Stimulated activated CD8-positive, alpha-beta memory T cell treated with anti-CD3 and anti-CD28 coated beads, Interleukin-12 subunit alpha, Interleukin-12 subunit beta, amount 100 ng/mL, for 1 hour (primary cell): Measurements from ENCODE around the gene WDR36.

ENCODE experiments used
- DNase-seq: peaks from one replicate; pipeline ENCODE4 v3.0.0-alpha.2; 2020; ENCODE audit warnings: low read depth

WDR36 gene

DNA sequence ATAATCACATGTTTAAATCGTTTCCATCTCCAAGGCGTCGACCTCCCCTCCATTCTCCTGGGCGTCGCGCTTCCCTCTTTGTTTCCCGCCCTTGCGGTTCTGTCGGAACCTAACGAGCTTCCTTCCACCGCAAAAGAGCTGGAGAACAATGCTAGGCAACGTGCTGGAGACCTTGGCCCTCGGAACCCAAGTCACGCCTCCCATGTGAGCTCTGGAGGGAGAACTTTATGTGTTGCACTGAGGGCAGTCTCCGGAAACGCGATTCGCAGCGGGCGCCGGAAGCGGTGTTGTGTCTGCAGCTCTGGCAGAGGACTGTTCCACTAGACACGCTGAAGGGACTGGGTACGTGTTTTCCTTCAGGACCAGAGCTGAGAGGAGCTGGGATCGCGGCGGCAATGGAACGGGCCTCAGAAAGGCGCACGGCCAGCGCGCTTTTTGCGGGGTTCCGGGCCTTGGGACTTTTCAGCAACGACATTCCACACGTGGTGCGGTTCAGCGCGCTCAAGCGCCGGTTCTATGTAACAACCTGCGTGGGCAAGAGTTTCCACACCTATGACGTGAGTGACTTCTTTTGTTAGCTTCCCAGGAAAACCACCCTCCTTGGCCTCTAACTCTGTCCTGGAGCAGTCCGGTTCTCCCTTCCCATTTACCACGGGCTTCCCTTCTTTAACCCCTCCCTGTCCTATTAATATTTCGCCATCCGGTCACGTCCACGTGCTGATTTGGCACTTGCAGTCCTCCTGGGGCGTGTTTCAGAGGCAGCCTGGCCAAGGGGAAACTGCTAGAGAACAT is at the start of gene WDR36:
TSS of gene WDR36 (plus strand) at position 287 of the 792 bp plus-strand sequence. CDS start at position 396, 109 bp downstream.
- peak; percentile 84 for DNase-seq

DNA sequence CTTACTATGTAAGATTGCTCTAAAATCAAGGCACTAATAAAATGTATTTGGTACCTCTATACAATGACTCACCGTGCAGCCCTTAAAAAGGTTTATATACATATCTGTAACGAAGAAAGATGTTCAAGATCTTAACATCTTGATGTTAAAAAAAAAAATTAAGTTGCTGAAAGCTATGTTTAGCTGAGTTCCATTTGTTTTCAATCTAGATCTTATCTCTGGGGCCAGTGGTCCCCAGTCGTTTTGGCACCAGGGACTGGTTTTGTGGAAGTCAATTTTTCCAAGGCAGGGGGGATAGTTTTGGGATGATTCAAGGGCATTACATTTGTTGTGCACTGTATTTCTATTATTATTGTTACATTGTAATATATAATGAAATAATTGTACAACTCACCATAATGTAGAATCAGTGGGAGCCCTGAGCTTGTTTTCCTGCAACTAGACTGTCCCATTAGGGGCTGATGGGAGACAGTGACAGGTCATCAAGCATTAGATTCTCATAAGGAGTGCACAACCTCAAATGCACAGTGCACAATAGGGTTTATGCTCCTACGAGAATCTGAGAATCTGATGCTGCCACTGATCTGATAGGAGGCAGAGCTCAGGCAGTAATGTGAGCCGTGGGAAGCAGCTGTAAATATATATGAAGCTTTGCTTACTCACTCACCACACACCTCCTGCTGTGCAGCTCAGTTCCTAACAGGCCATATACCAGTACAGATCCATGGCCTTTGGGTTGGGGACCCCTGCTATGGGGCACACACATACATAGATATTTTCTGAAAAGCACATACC is 48.2 kb upstream of the WDR36 start:
- no peak for DNase-seq

DNA sequence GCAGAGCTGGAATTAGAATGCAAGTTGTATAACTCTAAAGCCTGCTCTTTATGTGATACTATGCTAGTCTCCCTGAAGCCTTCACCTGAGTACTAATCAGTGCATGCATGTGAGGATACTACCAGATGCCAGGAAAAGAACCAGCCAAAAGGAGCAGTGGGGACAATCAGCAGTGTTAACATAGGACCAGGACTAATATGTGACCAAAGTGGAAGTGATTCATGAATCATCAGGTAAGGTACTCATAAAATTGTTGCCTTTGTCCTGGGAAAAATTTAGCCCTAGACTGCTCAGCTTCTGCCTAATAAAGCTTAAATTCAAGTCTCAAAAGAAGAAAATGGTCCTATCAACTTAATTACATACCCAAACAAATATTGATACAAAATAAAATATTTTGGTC is 34.1 kb upstream of the WDR36 start:
- DNase-seq, result no peak

DNA sequence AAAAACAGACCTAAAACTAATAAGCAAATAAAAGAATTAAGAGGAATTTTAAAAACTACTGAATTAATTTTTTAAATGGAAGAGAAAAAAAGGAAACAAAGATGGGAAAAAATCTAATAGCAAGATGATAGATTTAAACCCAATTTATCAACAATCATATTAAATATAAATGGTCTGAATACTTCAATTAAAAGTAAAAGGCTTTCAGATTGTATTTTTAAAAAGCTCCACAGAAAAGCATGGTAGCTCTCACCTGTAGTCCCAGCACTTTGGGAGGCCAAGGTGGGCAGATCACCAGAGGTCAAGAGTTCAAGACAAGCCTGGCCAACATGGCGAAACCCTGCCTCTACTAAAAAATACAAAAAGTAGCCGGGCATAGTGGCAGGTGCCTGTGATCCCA is 32.0 kb upstream of the WDR36 start:
- no peak for DNase-seq

DNA sequence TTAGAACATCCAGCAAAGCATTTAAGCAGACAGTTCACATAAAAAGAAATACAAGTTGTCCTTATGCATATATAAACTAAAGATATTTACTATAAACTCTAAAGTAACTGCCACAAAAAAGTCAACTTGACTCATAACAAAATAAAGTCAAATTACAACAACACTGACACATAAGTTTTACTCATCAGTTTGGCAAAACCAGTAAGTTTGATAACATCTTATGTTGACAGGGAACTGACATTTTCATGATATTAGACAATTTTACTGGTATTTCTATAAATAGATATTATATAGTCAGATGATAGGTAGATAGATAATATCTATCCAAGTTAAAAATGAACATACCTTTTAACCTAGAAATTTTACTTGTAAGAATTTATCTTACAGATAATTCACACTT is 30.5 kb upstream of the WDR36 start:
- no peak for DNase-seq

DNA sequence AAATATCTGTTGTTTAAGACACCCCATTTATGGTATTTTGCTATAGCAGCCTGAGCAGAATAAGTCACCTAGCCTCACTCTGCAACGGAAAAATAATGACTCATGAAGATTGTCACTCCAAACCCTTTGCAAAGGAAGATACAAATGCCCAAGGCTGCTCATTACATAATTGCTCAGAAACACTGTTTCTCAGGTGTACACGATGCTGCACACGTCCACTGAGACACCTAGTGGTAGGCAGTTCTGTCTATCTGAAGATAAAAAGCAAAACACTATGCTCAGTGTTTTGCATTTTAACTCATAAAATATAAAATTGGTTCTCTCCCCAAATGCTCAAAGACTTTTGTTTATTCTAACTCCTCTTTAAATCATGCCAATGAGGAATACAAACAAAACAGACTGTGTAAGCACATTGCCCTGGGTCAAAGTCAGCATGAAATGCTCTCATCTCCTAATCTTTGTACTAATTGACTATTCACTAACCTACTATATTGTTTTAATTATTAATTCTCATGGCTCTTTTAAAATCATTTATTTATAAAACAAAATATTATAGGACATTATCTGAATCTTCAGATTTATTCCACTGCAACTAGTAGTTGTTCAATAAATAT is 28.3 kb upstream of the WDR36 start:
- no peak for DNase-seq

DNA sequence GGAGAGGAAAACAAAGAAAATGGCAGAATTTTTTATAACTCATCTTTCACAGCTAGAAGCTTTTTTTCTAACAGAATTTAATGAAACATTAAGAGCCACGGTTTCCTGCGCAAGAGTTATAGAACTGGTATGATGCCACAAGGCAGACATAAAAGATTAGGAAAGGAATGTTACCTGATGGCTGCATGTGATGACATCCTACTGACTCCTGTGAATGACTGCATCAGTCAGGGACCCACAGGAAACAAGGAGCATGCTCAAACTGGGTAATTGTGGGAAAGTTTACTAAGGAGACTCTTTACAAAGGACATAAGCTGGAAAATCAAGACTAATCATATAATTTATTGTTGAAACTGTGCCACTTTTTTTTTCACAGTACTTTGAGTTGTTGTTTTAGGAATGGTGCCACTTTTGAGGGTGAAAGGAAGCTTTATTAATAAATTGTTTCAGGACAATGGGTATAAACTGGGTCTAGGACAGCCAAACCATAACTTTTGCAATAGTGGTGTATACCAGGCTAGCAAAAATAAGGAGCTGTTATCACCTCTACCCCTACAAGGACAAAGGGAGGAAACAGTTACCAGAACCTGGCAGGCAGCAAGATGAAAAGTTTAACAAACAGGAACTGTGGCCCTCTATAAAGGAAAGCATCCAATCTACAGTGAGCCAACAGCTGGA is 25.7 kb upstream of the WDR36 start:
- DNase-seq, result no peak

DNA sequence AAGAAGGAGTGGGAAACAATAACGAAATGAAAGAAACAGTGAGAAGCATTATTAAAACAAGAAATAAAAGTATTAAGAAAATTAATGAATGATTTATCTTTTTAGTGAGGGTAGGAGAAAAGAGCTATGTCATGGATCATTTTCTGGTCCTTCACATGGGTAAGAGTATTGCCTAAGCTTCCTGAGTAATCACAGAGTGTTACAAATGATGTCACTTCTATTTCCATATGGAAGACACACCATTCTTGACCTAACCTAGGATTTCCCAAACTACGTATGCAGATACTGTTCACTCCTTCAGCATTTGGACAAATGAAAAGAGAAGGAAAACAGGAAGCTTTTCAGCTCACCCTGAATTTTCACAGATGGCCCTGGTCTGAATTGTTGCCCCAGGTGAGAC is 23.9 kb upstream of the WDR36 start:
- DNase-seq, result no peak

DNA sequence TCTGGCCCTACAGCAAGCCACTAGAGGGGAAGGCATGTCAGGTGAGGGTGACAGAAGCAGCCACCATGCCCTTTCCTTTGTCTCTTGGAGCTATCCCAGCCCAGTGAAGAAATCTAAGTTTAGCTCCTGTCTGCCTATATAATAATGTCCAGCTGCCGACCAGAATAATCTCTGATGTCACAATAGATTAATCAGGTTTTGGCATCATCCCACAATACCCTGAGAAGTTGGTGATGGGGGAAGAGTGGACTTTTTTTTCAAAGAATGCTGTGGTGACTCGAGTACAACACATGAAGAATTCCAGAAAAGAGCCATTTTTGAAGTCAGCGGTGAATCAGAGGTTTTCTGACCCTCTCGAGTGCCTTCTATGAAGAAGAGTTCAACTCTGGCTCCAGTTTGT is 22.3 kb upstream of the WDR36 start:
- DNase-seq, result no peak

DNA sequence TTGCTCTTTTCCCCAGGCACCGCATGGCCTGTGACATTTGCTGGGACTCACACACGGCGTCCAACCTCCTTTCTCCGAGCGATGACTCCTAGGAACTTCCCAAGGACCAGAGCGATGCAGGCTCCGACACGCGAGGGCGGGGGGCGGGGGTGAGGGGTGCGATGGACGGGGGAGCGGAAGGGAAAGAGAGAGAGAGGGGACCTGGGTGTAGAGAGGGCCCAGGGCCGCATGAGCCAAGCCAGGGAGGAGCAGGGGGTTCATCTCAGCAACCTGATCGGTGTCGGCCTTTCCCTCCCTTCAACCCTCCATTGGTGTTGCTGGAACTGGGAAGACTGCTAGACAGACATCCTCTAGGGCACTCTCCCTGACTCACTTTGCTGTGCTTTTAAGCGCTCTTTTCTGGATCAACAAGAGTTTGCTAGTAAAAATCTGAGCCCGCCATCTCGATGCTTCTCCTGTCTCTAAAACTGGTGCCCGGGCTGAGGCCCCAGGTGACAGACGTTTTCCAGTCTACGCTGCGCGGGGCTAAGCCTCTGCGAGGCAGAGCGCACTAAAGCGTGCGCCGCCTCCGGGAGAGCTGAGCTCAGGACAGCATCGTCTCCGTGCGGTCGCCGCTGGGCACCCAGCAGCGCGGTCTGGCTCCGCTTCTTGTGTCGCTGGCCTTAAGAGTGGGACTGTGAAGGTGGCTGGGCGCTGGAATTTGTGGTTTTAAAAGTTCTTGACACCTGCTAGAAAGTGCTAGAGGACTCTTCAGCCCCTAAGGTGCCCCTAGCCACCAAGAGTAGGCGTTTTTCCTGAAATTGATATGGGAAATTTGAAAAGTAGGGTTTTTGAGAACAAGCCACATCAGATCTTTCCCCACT is 21.6 kb upstream of the WDR36 start:
- DNase-seq, result no peak

DNA sequence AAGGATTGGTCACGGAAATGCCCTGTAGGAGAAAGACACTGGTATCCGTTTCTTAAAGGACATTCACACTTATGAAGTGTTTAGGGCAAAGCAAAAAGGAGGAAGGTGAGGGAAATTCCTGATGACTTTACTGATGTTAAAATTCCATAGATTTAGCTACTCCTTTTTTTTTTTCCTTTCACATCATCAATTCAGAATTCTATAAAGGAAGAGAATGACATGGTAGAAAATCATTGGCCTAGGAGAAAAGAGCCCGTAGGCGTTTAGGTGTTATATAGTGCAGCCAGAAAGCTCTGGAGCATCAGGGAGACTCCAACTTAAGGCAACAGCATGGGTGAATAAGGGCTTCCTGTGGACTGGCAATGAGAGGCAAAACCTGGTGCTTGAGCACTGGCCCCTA is 20.7 kb upstream of the WDR36 start, which contains the start of gene TSLP:
TSS of gene TSLP (plus strand) at position 301 of the 400 bp plus-strand sequence. CDS start 178 bp downstream, outside the sequence.
- DNase-seq, result no peak

DNA sequence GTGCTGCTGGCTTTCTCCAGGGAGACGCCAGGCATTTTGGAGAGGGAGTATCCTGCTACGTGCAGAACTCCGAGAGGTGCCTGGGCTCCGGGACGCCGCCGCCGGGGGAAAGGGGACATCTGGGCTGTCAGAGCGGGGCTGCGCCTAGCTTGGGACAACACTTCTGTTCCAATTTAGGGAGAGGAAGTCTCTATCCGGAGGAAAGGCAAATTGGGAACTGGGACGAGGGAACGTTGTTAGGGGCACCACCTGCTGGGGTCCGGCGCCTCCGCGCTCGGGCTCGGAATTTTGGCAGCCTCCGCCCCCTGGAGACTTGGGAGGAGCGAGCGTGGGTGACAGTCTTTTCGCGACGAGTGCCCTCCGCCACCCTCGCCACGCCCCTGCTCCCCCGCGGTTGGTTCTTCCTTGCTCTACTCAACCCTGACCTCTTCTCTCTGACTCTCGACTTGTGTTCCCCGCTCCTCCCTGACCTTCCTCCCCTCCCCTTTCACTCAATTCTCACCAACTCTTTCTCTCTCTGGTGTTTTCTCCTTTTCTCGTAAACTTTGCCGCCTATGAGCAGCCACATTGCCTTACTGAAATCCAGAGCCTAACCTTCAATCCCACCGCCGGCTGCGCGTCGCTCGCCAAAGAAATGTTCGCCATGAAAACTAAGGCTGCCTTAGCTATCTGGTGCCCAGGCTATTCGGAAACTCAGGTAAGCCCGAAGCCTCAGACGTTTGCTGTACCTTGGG is 19.0 kb upstream of the WDR36 start:
- peak; percentile 30 for DNase-seq

DNA sequence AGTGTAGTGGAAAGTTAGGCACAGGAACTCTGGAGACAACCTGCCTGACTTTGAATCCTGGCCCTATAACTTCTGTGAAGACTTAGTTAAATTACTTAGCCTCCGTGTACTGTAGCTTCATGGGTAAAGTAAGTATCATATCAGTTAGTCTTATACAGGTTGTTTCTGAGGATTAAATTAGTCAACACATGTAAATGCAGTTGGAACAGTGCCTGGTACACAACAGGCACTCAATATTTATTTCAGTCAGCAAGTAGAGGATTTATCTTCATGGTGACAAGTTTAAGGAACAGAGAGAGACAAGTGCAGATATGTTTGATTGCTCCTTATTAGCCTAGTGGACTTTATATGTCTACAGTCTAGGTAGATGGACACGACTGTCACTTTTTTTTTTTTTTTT is 17.9 kb upstream of the WDR36 start:
- DNase-seq, result no peak

DNA sequence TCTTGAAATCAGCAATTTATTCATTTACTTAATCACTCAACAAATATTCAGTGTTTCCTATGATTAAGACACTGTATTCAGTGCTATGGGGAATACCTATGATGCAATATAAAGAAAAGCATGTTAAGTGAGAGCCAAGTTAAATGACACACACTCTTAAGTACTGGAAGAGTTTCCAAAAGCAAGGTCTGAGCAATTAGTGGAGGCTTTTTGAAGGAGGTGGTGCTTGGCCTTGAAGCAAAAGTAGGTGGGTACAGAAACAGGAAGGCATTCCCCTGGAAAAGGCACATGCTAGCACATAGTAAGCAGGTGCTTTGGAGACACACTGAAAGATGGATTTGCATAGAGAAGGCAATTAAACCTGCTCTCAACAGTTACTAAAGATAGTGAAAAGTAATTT is 16.6 kb upstream of the WDR36 start:
- no peak for DNase-seq

DNA sequence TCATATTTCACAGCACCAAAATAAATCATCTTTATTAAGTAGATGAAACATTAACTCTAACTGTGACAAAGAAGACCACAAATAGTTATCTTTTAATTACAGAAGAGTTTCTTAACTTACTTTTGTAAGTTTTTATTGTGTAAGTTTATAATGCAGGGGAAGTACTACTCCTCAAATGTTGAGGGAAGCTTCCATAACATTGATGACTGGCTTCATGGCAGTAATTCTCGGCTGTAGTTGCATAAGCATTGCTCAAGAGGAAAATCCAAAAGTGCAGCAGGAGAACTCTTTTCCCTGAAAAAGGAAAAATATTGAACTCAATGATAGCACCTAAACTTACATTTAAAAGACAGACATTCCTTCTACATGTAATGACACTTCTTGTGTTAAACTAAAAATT is 16.1 kb upstream of the WDR36 start:
- no peak for DNase-seq

DNA sequence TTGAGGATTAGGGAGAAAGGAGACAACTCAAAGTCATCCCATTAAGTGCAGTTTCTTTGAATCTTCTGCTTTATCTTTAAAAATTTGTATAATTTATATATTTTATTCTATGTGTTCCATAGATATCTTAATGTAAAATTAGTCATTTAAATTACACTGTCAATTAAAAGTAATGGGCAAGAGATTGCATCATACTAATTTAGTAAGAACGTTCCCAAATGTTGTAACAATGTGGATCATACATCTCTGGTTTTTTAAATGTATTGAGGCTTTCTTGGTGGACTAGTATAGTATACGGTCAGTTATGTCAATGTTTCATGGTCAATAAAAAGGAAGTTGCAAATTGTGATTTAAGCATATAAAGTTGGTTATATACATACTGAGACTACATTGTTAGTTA is 14.5 kb upstream of the WDR36 start:
- no peak for DNase-seq

DNA sequence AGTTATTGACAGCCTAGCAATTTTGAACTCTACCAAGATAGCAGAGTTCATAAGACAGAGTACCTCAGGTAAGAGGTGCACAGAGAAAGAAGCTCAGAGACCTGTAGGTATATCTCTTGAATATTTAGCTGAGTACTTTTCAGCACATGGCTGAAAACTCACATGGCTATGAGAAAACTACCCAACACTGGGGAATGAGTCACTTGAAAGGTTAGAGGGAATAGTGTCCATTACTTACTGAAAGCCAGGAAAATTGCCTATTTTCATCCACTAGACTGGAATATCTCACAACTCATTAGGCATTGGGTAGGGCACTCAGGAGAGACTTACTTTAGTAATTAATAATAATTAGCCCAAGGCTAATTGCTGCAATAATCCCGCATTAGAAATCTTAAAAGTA is 12.3 kb upstream of the WDR36 start:
- no peak for DNase-seq

DNA sequence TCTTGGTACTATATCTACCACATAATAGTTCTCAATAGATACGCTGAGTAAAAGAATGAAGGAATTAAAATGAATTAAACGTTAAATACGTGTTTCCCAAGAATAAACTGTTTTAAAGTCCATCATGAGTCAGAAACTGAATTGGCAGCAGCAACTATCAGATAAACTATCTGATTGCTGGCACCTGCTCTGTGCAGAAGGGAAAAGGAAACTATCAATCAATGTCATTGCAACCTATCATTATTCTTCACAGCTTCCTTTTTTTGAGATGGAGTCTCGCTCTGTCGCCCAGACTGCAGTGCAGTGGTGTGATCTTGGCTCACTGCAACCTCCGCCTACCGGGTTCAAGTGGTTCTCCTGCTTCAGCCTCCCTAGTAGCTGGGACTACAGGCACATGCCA is 8.8 kb upstream of the WDR36 start:
- no peak for DNase-seq

DNA sequence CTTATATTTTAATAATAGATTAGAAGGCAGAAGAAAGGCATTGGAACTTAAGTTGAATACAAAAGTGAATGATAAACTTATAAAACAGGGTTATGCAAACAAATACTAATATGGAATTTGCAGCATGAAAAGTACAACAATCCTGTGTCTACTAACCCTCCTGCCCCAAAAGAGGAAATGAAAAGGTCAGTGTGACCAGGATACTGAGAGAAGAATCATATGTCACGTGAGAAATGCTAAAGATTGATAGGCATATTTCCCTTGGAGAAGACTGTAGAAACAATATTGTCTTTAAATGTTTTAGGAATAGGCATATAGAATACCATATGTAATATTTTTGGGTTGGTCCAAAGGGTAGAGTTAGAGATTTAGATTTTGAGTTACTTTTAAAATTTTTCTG is 3.8 kb downstream of the WDR36 start:
- no peak for DNase-seq

DNA sequence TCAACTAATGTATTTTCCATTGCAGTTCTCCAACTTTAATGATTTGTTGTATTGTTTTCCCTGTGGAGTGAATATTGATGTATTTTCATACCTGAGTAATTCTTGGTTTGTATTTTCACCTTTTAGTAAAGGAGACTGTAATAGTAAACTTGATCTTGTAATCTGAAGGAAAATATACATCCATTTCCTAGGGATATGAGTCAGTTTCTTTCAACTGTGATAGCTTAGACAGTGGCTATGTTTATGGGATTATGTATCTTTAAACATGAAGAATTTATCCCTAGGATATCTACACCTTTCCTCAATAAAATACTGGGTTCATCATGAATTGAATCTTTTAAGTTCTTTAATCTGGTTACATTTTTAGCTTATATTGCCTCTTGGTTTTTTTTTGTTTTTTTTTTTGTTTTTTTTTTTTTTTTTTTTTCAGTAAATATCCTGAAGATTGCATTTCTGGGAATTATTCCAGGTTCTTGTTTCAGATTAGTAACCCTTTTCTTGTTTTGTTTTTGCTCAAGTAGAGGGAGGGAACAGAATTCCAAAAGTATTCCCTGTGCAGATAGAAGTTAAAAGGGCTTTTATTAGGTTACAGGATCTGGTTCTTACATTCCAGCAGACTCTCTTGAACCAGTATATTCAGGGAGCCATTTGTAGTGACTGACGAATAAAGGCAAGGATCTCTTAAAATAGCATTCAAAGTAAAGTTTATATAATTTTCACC is 7.1 kb downstream of the WDR36 start:
- no peak for DNase-seq
